SK-N-SH (cell line): ENCODE measurements around the gene EDEM3. TPM values are rescaled to one million over a fixed set of nuclear protein-coding genes. Genes with fewer than 3 reads are reported as not detected.

ENCODE experiments used
- CTCF ChIA-PET: fragments of 300-600, 350-600 bp; formaldehyde crosslinking; extraction: SDS; loops from one replicate; lab custom pipeline; 2021; lab: Yijun Ruan, JAX
- POLR2A ChIA-PET: fragments of 350-600 bp; sonication (Branson Sonifier 250); formaldehyde crosslinking; extraction: SDS; loops from one replicate; lab custom pipeline; 2020; ENCODE audit warnings: antibody characterized with exemption, inconsistent platforms; lab: Yijun Ruan, JAX
- DNase-seq: peaks from one replicate; pipeline ENCODE4 v3.0.0; 2012
- H2AFZ ChIP-seq: fragments of 200-600 bp; sonication (generic); 2 replicates; pipeline ENCODE4 v1.8.1; 2016; ENCODE audit warnings: antibody characterized with exemption, mild to moderate bottlenecking, low read depth
- H3F3A ChIP-seq: fragments of 200-600 bp; sonication (generic); replicated peaks from 2 replicates; pipeline ENCODE3; 2016; ENCODE audit warnings: antibody characterized with exemption, mild to moderate bottlenecking; ENCODE audit not compliant: insufficient read depth
- H3K27ac ChIP-seq, 2 experiments: fragments of 200-500 bp in 1 of 2; fragments of 200-600 bp in 1 of 2; sonication (Bioruptor generic) in 1 of 2; sonication (generic), shearing (Covaris generic) in 1 of 2; 2 replicates each; pipeline versions ENCODE4 v1.5.1 to v1.6.1; 2014 to 2016; ENCODE audit warnings: low read depth in 2 of 2, inconsistent platforms in 1 of 2, low read length in 1 of 2, mild to moderate bottlenecking in 1 of 2, mixed read lengths in 1 of 2
- H3K27me3 ChIP-seq: fragments of 200-600 bp; sonication (generic), shearing (Covaris generic); 2 replicates; pipeline ENCODE4 v1.6.1; 2016; ENCODE audit warnings: mixed run types; ENCODE audit not compliant: insufficient read depth
- H3K36me3 ChIP-seq, 2 experiments: fragments of 200-500 bp in 1 of 2; fragments of 200-600 bp in 1 of 2; sonication (Bioruptor generic) in 1 of 2; sonication (generic) in 1 of 2; replicated peaks in 1 of 2; 2 replicates each; pipeline versions ENCODE3 to v1.5.1; 2014 to 2016; ENCODE audit warnings: low read length in 1 of 2, mild to moderate bottlenecking in 1 of 2; ENCODE audit not compliant: insufficient read depth in 2 of 2, control insufficient read depth in 1 of 2
- H3K4me1 ChIP-seq, 2 experiments: fragments of 200-500 bp in 1 of 2; fragments of 200-600 bp in 1 of 2; sonication (Bioruptor generic) in 1 of 2; sonication (generic), shearing (Covaris generic) in 1 of 2; 2 replicates each; pipeline versions ENCODE4 v1.5.1 to v1.6.1; 2014 to 2016; ENCODE audit warnings: low read depth in 1 of 2, low read length in 1 of 2, mixed run types in 1 of 2; ENCODE audit not compliant: insufficient read depth in 2 of 2, control insufficient read depth in 1 of 2
- H3K4me2 ChIP-seq: fragments of 200-600 bp; sonication (generic), shearing (Covaris generic); 2 replicates; pipeline ENCODE4 v1.6.1; 2017; ENCODE audit warnings: mixed run types
- H3K4me3 ChIP-seq, 2 experiments: fragments of 200-500 bp in 1 of 2; fragments of 200-600 bp in 1 of 2; sonication (Bioruptor generic) in 1 of 2; sonication (generic), shearing (Covaris generic) in 1 of 2; 2 replicates each; pipeline versions ENCODE4 v1.5.1 to v1.8.1; 2014 to 2016; ENCODE audit warnings: low read depth in 2 of 2, inconsistent platforms in 1 of 2, low read length in 1 of 2, mild to moderate bottlenecking in 1 of 2, mixed read lengths in 1 of 2, moderate library complexity in 1 of 2
- H3K79me2 ChIP-seq: fragments of 200-600 bp; sonication (generic); 2 replicates; pipeline ENCODE4 v1.8.1; 2017; ENCODE audit warnings: mild to moderate bottlenecking; ENCODE audit not compliant: insufficient read depth
- H3K9ac ChIP-seq: fragments of 200-600 bp; sonication (generic); 2 replicates; pipeline ENCODE4 v1.6.1; 2017; ENCODE audit warnings: mixed run types
- H3K9me2 ChIP-seq: fragments of 200-600 bp; sonication (generic); 2 replicates; pipeline ENCODE4 v1.6.1; 2017; ENCODE audit warnings: mixed run types
- H3K9me3 ChIP-seq: fragments of 200-600 bp; sonication (generic); 2 replicates; pipeline ENCODE4 v1.6.1; 2017; ENCODE audit warnings: mixed run types, mild to moderate bottlenecking, moderate library complexity
- H4K20me1 ChIP-seq: fragments of 200-600 bp; sonication (generic); 2 replicates; pipeline ENCODE4 v1.6.1; 2017; ENCODE audit warnings: mild to moderate bottlenecking, mixed run types; ENCODE audit not compliant: insufficient read depth
- CHD2 ChIP-seq: fragments of 150-350 bp; IDR thresholded peaks from 2 replicates; pipeline ENCODE4 v1.6.1; 2018; ENCODE audit warnings: low read length; ENCODE audit not compliant: partially characterized antibody
- EP300 ChIP-seq, 2 experiments: IDR thresholded peaks; 2 replicates each; pipeline versions ENCODE4 v1.4.0 to v1.6.1; 2012; ENCODE audit warnings: borderline replicate concordance in 1 of 2, low read depth in 1 of 2, low read length in 1 of 2
- FOXJ3 ChIP-seq: sonication (generic); formaldehyde crosslinking; IDR thresholded peaks from 2 replicates; pipeline ENCODE4 v1.5.1; 2020; ENCODE audit warnings: mild to moderate bottlenecking, missing genetic modification reagents
- GATA2 ChIP-seq: sonication (generic); formaldehyde crosslinking; IDR thresholded peaks from 2 replicates; pipeline ENCODE4 v1.5.0; 2020; ENCODE audit warnings: mild to moderate bottlenecking, missing genetic modification reagents
- NFIC ChIP-seq: IDR thresholded peaks from 2 replicates; pipeline ENCODE4 v1.4.0; 2012; ENCODE audit warnings: borderline replicate concordance
- POLR2AphosphoS5 ChIP-seq: IDR thresholded peaks from 2 replicates; pipeline ENCODE4 v1.6.1; 2012; ENCODE audit warnings: low read depth, low read length
- RXRA ChIP-seq: IDR thresholded peaks from 2 replicates; pipeline ENCODE4 v1.4.0; 2012; ENCODE audit warnings: low read depth, mild to moderate bottlenecking, borderline replicate concordance
- SIN3A ChIP-seq: IDR thresholded peaks from 2 replicates; pipeline ENCODE4 v1.6.1; 2012; ENCODE audit warnings: low read depth, mild to moderate bottlenecking, low read length, moderate library complexity, borderline replicate concordance
- TAF1 ChIP-seq: IDR thresholded peaks from 2 replicates; pipeline ENCODE4 v1.6.1; 2012; ENCODE audit warnings: low read depth, mild to moderate bottlenecking, low read length, moderate library complexity, borderline replicate concordance
- TEAD4 ChIP-seq: IDR thresholded peaks from 2 replicates; pipeline ENCODE4 v1.4.0; 2012; ENCODE audit warnings: mild to moderate bottlenecking, borderline replicate concordance; ENCODE audit not compliant: insufficient read depth
- WGBS: methylation state at CpG from one replicate; pipeline ENCODE4 v1.1.6; 2017; ENCODE audit warnings: low lambda C conversion rate; 5-methylcytosine and 5-hydroxymethylcytosine counted together
- polyA plus RNA-seq, 3 experiments: library from polyadenylated mRNA; depleted of rRNA; stranded (reverse); fragments of >200 nt; gene quantifications; 2 replicates each; pipeline ENCODE4 v1.2.3, GENCODE V29; 2012
- TF ChIP-seq, protein P1 (sequence below): IDR thresholded peaks from 2 replicates; pipeline ENCODE4 v1.4.0; 2012; ENCODE audit warnings: low read depth, borderline replicate concordance
- TF ChIP-seq, protein P2 (sequence below): IDR thresholded peaks from 2 replicates; pipeline ENCODE4 v1.6.1; 2012; ENCODE audit warnings: mild to moderate bottlenecking, low read depth, low read length, moderate library complexity
- TF ChIP-seq, protein P3 (sequence below): IDR thresholded peaks from 2 replicates; pipeline ENCODE4; 2012

EDEM3 gene
- polyA plus RNA-seq, 1 of the 3 experiments (the other 2 are of a cell fraction) = 28.6 TPM

DNA sequence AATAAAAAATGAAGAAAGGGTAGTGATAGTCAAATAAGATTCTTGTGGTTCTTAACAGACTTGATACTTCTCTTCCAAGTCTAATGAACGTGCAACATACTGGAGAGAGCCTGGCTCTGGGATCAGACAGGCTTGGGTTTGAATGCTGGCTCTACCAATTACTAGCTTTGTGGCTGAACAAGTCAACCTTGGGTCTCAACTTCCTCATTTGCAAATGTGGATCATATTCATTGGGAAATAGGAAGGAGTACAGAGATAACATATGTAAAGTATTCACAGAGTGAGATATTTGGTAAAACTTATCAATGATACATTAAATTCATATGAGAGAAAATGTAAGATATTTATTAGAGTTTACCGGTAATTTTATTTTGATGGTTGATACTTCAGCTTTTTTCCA lies 2.0 kb downstream of the EDEM3 start:
- no peaks in the 10 kb centered on the region for H3K27me3 ChIP-seq
- peak overlapping the region; percentile 86 for H3K4me2 ChIP-seq

More for the DNA sequence above, 2.0 kb downstream of the EDEM3 start:
- Histone ChIP-seq H3K27ac (no peak overlapping the region), H2AFZ (no peak overlapping the region), H3K4me1 (peaks cover 5 to 24% of the 10 kb centered on the region in 2 experiments; a peak in 3 of 4 replicates), H3F3A (peaks cover 4% of the 10 kb centered on the region)
- POLR2A ChIA-PET = no interaction called here
- no peak for TF ChIP-seq EP300 (IDR thresholded peaks at IDR 0.05; ENCODE audit: borderline replicate concordance in 1 of 2, low read depth in 1 of 2, low read length in 1 of 2)
- TF ChIP-seq FOXJ3 (CRISPR knock-in tag) = no peak
- TF ChIP-seq GATA2 (CRISPR knock-in tag) = no peak
- TF ChIP-seq, protein P1, sequence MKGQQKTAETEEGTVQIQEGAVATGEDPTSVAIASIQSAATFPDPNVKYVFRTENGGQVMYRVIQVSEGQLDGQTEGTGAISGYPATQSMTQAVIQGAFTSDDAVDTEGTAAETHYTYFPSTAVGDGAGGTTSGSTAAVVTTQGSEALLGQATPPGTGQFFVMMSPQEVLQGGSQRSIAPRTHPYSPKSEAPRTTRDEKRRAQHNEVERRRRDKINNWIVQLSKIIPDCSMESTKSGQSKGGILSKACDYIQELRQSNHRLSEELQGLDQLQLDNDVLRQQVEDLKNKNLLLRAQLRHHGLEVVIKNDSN = no peak
- no peak for TF ChIP-seq POLR2AphosphoS5
- TF ChIP-seq, protein P2, sequence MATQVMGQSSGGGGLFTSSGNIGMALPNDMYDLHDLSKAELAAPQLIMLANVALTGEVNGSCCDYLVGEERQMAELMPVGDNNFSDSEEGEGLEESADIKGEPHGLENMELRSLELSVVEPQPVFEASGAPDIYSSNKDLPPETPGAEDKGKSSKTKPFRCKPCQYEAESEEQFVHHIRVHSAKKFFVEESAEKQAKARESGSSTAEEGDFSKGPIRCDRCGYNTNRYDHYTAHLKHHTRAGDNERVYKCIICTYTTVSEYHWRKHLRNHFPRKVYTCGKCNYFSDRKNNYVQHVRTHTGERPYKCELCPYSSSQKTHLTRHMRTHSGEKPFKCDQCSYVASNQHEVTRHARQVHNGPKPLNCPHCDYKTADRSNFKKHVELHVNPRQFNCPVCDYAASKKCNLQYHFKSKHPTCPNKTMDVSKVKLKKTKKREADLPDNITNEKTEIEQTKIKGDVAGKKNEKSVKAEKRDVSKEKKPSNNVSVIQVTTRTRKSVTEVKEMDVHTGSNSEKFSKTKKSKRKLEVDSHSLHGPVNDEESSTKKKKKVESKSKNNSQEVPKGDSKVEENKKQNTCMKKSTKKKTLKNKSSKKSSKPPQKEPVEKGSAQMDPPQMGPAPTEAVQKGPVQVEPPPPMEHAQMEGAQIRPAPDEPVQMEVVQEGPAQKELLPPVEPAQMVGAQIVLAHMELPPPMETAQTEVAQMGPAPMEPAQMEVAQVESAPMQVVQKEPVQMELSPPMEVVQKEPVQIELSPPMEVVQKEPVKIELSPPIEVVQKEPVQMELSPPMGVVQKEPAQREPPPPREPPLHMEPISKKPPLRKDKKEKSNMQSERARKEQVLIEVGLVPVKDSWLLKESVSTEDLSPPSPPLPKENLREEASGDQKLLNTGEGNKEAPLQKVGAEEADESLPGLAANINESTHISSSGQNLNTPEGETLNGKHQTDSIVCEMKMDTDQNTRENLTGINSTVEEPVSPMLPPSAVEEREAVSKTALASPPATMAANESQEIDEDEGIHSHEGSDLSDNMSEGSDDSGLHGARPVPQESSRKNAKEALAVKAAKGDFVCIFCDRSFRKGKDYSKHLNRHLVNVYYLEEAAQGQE = no peak
- no peak for TF ChIP-seq RXRA
- TF ChIP-seq, protein P3, sequence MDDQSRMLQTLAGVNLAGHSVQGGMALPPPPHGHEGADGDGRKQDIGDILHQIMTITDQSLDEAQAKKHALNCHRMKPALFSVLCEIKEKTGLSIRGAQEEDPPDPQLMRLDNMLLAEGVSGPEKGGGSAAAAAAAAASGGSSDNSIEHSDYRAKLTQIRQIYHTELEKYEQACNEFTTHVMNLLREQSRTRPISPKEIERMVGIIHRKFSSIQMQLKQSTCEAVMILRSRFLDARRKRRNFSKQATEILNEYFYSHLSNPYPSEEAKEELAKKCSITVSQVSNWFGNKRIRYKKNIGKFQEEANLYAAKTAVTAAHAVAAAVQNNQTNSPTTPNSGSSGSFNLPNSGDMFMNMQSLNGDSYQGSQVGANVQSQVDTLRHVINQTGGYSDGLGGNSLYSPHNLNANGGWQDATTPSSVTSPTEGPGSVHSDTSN = no peak
- TF ChIP-seq CHD2 = no peak
- no peak for TF ChIP-seq TEAD4
- no peak for TF ChIP-seq TAF1
- TF ChIP-seq NFIC = no peak
- TF ChIP-seq SIN3A = no peak
- TF ChIP-seq, all 33 proteins: peak for 0
- H3K36me3 ChIP-seq = peaks cover 5% of the 10 kb centered on the region in 2 experiments
- H3K9ac ChIP-seq = no peak overlapping the region
- H4K20me1 ChIP-seq = 0 out of 2 replicates have a peak, but pooled peaks cover 5% of the 10 kb centered on the region
- WGBS = 96% methylated on average over 2 of the region's 2 CpGs
- CTCF ChIA-PET = interaction anchor here (1.0 to 1.6 kb wide), 2 partner anchors 59 to 418 kb away, joined by 3 to 5 read pairs; no protein-coding TSS in a partner anchor
- H3K4me3 ChIP-seq = peak overlapping the region; percentile 91 to 98; a peak in 2 of 4 replicates
- no peaks in the 10 kb centered on the region for H3K9me3 ChIP-seq
- DNase-seq = no peak
- H3K79me2 ChIP-seq = peaks cover 52% of the 10 kb centered on the region
- H3K9me2 ChIP-seq = no peaks in the 10 kb centered on the region
